Glutamatergic neuron (in vitro differentiated cells): ENCODE data around the gene FLYWCH1. TPM values are rescaled to one million over a fixed set of nuclear protein-coding genes. Genes with fewer than 3 reads are reported as not detected.
A peak's percentile ranks its signal among the peaks of the same experiment; 100 is the strongest.

Source experiments
- DNase-seq: peaks from one replicate; pipeline ENCODE4 v3.0.0; 2022
- H3K27ac Mint-ChIP-seq: one replicate; pipeline ENCODE4 v1.8.0; 2020; ENCODE audit warnings: mild to moderate bottlenecking, mixed read lengths, inconsistent platforms; ENCODE audit not compliant: unreplicated experiment
- H3K27me3 Mint-ChIP-seq: one replicate; pipeline ENCODE4 v1.8.0; 2020; ENCODE audit warnings: mild to moderate bottlenecking, moderate library complexity, mixed read lengths, inconsistent platforms; ENCODE audit not compliant: unreplicated experiment
- H3K36me3 Mint-ChIP-seq: one replicate; pipeline ENCODE4 v1.8.0; 2020; ENCODE audit warnings: mild to moderate bottlenecking, mixed read lengths, inconsistent platforms; ENCODE audit not compliant: unreplicated experiment
- H3K4me1 Mint-ChIP-seq: one replicate; pipeline ENCODE4 v1.8.0; 2020; ENCODE audit warnings: mild to moderate bottlenecking, low read depth, mixed read lengths, inconsistent platforms; ENCODE audit not compliant: unreplicated experiment
- H3K4me3 Mint-ChIP-seq: one replicate; pipeline ENCODE4 v1.8.0; 2020; ENCODE audit warnings: mild to moderate bottlenecking, mixed read lengths, inconsistent platforms; ENCODE audit not compliant: unreplicated experiment
- H3K9me3 Mint-ChIP-seq: one replicate; pipeline ENCODE4 v1.8.0; 2020; ENCODE audit warnings: mild to moderate bottlenecking, moderate library complexity, mixed read lengths, inconsistent platforms; ENCODE audit not compliant: unreplicated experiment
- CTCF ChIP-seq: fragments of 200-600 bp; sonication (generic); IDR thresholded peaks from one replicate; pipeline ENCODE4 v1.5.0; 2021; ENCODE audit not compliant: partially characterized antibody, unreplicated experiment
- total RNA-seq: library from RNA; stranded (reverse); fragmentation: NEBNext Ultra II Directional; extraction: Animal tissue kit (Norgen Biotek cat#: 25700); gene quantifications from one replicate; pipeline ENCODE4 v1.2.1, GENCODE V29; 2021; ENCODE audit not compliant: unreplicated experiment

The FLYWCH1 gene
- total RNA-seq, 1 donor from 2014 or later, result 77.1 TPM

GRCh38 chr16:2914233-2914632 lies 2.5 kb downstream of the FLYWCH1 start:
- no peak for DNase-seq

GRCh38 chr16:2915196-2915929 lies 3.6 kb downstream of the FLYWCH1 start:
- peaks cover 11% of the 10 kb centered on the region for H3K4me1 Mint-ChIP-seq
- no peaks in the 10 kb centered on the region for H3K36me3 Mint-ChIP-seq
- H3K27me3 Mint-ChIP-seq, result peaks cover 5% of the 10 kb centered on the region
- no peak overlapping the region for H3K4me3 Mint-ChIP-seq
- H3K27ac Mint-ChIP-seq, result no peak overlapping the region
- no peak for DNase-seq
- no peak for TF ChIP-seq CTCF
- peaks cover 8% of the 10 kb centered on the region for H3K9me3 Mint-ChIP-seq

More at GRCh38 chr16:2914233-2914632, 2.5 kb downstream of the FLYWCH1 start:
- Mint-ChIP-seq H3K27ac (peak overlapping the region; percentile 64), H3K4me3 (peak overlapping the region; percentile 52), H3K4me1 (peaks cover 9% of the 10 kb centered on the region), H3K27me3 (peaks cover 5% of the 10 kb centered on the region), H3K36me3 (no peaks in the 10 kb centered on the region), H3K9me3 (peaks cover 9% of the 10 kb centered on the region)
- no peak for TF ChIP-seq CTCF

- H3K36me3 Mint-ChIP-seq, result no peaks in the 10 kb centered on the region
- peak overlapping the region; percentile 59 for H3K27ac Mint-ChIP-seq
- H3K4me3 Mint-ChIP-seq, result peak overlapping the region; percentile 67
- peaks cover 3% of the 10 kb centered on the region for H3K9me3 Mint-ChIP-seq
- H3K27me3 Mint-ChIP-seq, result no peaks in the 10 kb centered on the region
- DNase-seq, result peak; percentile 71
- peak; percentile 85 for TF ChIP-seq CTCF
- peaks cover 2% of the 10 kb centered on the region for H3K4me1 Mint-ChIP-seq
These were observed 8.0 kb downstream of the FLYWCH1 start for GRCh38 chr16:2919511-2920255.

- H3K4me1 Mint-ChIP-seq, result peaks cover 4% of the 10 kb centered on the region
- no peak overlapping the region for H3K4me3 Mint-ChIP-seq
- peaks cover 5% of the 10 kb centered on the region for H3K36me3 Mint-ChIP-seq
- DNase-seq, result no peak
- no peak for TF ChIP-seq CTCF
- H3K27me3 Mint-ChIP-seq, result no peaks in the 10 kb centered on the region
- H3K9me3 Mint-ChIP-seq, result peaks cover 4% of the 10 kb centered on the region
- no peak overlapping the region for H3K27ac Mint-ChIP-seq
These were observed 11.8 kb downstream of the FLYWCH1 start for GRCh38 chr16:2923481-2923880.
